CD4-positive, alpha-beta T cell treated with Interleukin-12 subunit alpha and Interleukin-12 subunit beta, for 1 hour (primary cell): ENCODE results near the gene LAGE3.

Source experiments
- DNase-seq: peaks from one replicate; pipeline ENCODE4 v3.0.0-alpha.2; 2020

LAGE3 gene

DNA sequence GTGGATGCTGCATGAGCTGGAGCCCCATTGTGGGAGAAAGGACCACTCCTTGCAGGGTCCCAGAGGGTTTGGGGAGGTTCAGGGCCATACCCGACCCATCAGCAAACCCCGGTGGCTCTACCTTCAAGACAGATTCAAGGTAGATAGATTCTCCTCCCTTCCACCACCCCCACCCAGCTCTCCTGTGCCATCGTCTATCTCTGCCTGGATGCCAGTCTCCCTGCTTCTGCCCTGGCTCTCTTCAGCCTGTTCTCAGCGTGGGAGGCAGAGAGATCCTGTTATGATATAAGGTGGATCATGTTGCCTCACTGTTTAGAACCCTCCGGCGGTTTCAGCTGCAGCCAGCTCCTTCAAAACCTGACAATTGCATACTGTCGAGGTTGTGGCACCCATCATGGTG, 5.4 kb downstream of the LAGE3 start:
- no peak for DNase-seq

DNA sequence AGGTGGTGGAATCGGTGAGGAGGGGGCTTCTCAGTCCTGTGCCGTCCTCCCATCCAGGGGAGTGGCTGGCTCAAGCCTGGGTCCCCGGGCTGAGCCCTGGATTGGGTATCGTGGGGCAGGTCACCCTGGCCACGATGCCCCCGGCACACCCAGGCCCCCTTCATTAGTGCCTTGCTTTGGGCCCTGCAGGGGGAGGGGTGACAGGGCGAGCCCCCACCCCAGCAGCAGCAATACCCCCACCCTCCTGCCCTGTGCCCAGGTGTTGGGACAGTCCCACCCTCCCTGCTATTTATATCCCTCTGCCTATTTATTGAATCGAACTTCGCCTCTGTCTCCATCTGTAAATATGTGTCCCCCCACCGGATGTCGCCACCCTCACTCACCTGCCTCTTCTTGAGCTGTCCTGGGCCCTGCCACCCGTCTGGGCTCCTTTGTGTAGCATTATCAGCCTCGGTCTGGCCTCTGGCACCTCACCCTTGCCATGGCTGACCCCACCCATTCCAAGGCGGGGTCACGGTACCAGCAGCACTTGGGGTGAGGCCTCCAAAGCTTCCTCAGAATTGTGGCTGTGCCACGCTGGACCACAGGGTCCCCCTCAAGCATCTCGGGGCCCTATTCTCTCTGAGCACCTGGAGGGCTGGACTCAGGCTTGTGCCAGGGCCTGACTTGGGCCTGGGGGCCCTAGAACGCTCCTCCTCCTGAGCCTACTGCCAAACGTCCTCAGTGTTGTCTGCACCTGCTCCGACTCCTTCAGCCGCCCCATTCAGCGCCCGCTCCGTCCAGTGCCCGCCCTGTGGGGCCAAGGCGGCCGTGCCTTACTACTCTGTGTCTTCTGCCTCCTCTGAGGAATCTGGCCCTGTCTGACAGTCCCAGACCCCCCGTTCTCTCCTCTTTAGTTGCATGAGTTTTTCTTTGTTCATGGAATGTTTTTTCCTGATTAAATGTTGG, 6.1 kb downstream of the LAGE3 start:
- DNase-seq: no peak

DNA sequence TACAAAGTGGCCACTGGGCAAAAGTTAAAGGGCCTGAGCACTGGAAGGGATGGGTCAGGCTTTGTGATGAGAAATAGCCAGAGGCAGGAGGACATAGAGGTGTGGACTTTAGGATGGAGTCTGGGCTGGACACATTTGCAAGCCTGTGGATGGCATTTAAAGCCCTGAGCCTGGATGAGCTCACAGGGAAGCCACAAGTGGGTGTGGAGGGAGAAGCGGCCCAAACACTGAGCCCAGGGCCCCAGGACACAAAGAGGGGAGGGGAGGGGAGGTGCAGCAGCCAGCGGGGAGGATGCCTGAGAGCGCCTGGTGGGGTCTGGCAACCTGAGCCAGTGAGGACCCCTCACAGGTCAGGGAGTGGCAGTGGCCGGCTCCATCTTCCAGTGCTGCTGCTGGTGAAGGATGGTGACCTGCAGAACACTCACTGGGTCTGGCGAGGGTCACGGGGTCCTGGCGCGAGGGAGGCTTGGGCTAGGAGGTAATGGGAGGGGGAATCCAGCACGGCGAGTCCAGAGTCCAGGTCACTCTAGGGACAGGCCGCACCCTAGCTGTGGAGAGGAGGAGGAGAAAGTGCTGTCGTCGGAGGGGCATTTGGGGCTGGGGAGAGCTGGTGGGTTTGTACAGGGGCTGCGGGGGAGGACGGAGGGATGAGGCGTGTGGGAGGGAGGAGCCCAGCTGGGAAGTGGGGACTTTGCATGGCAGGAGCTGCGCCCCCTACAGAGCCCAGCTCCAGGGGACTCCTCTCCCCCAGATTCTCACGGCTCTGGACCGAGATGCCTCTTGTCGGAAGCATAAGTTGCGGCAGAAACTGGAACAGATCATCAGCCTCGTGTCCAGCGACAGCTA, 7.0 kb downstream of the LAGE3 start:
- DNase-seq: no peak

DNA sequence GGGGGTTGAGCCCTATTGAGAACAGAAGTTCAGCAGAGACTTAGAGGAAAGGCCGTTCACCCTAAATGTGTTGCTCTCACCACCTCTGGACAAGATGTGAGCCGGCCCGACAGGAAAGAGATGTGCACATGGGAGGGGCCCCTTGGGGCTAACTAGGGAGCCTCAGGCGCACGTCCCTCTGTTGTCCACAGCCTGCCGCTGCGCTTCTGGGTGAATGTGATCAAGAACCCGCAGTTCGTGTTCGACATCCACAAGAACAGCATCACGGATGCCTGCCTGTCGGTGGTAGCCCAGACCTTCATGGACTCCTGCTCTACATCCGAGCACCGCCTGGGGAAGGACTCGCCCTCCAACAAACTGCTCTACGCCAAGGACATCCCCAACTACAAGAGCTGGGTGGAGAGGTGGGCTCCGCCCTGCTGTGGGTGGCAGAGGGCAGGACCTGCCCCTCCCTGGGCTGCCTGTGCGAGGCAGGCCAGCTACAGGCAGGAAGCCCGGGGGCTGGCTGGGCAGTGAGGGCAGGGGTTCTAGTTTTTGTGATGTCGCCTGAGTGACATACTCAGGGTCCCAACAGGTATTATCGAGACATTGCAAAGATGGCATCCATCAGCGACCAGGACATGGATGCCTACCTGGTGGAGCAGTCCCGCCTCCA, 8.0 kb downstream of the LAGE3 start:
- DNase-seq: no peak

DNA sequence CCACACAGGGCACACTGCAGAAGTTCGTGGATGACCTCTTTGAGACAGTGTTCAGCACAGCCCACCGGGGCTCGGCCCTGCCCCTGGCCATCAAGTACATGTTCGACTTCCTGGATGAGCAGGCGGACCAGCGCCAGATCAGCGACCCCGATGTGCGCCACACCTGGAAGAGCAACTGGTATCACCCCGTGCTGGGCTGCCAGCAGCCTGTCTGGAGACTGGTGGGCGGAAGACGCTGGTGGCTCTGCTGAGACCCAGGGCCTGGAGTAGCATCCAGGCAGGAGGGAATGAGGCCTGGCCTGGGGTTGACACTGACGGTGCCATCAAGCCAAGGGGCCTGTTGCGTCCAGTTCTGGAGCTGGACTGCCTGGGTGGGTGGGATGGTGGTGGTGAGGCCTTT, 8.6 kb downstream of the LAGE3 start:
- DNase-seq: no peak

DNA sequence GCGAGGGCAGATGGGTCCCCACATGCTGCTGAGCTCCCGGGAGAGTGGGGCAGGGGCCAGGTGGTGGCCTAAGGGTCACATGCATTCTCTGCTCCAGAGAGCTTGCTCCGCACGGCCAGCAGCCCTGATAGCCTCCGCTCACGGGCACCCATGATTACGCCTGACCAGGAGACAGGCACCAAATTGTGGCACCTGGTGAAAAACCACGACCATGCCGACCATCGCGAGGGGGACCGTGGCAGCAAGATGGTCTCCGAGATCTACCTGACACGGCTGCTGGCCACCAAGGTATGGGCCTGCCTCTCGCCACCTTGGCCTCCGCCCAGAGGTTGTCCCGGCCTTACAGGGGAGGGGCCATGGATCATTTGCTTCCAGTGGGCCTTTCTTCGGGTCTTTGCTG, 9.2 kb downstream of the LAGE3 start:
- DNase-seq: no peak

DNA sequence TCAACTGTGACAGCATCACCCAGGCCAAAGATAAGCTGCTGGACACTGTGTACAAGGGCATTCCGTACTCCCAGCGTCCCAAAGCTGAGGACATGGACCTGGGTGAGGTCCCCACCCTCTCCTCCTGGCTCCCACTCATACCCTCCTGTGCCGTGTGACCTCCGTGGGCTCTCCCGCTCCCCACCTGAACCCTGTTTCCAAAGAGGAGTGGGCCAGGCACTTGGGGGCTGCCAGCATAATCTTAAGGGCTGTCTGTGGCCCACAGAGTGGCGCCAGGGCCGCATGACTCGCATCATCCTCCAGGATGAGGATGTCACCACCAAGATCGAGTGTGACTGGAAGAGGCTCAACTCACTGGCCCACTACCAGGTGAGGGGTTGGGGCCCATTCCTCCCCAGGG, 10.0 kb downstream of the LAGE3 start:
- no peak for DNase-seq

DNA sequence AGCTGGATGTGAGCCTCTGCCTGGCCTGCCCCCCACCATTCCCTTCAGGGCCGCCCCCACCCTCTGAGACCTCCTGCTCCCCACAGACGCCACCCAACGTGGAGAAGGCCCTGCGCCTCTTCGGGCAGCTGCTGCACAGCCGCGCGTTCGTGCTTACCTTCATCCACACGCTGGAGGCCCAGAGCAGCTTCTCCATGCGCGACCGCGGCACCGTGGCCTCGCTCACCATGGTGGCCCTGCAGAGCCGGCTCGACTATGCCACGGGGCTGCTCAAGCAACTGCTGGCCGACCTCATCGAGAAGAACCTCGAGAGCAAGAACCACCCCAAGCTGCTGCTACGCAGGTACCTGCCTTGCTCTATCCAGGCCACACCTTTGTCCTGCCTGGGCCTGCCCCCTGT, 10.9 kb downstream of the LAGE3 start:
- DNase-seq: no peak

DNA sequence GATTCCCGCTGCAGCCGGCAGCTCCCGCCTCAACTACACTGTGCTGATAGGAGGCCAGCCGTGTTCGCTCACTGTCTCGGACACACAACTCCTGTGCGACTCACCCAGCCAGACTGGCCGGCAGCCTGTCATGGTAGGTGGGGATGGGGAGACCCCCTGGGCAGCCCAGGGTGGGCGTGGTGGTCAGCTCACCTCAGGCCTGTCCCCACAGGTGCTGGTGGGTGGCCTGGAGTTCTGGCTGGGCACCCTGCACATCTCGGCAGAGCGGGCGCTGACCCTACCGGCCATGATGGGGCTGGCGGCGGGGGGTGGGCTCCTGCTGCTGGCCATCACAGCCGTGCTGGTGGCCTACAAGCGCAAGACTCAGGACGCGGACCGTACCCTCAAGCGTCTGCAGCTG, 11.5 kb downstream of the LAGE3 start:
- DNase-seq: no peak

DNA sequence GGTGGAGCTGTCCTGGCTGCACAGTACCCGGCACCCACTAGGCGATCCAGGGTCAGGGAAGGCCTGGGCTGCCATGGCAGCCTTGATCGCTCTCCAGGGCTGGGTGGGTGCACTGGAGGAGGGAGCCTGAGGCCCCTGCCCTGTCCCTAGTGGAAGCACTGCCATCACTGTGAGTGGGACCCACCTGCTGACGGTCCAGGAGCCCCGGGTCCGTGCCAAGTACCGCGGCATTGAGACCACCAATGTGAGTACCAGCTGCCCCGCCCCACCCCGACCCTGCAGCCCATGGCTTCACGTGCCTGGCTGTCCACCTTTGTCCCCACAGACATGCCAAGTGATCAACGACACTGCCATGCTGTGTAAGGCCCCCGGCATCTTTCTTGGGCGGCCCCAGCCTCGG, 12.2 kb downstream of the LAGE3 start:
- DNase-seq: no peak

DNA sequence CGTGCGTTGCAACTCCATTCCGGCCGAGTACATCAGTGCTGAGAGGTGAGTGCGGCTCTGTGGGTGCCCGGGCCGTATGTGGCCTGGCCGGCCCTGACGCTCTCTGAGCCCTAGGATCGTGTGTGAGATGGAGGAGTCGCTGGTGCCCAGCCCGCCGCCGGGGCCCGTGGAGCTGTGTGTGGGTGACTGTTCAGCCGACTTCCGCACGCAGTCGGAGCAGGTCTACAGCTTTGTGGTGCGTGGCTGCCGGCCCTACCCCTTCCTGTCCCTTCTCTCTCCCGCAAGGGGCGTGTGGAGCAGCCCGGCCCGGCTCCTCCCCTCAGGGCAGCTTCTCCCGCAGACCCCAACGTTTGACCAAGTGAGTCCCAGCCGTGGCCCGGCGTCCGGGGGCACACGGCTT, 13.0 kb downstream of the LAGE3 start:
- no peak for DNase-seq

DNA sequence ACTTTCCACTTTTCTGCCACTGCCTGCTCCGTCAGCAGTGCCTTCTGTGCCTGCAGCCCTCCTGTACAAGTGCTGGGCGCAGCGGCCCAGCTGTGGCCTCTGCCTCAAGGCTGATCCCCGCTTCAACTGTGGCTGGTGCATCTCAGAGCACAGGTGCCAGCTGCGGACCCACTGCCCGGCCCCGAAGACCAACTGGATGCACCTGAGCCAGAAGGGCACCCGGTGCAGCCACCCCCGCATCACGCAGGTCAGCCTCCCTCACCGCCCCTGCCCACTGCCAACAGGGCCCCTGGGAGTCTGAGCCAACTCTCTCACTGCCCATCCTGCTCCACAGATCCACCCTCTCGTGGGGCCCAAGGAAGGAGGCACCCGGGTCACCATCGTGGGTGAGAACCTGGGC, 13.5 kb downstream of the LAGE3 start:
- DNase-seq: no peak

DNA sequence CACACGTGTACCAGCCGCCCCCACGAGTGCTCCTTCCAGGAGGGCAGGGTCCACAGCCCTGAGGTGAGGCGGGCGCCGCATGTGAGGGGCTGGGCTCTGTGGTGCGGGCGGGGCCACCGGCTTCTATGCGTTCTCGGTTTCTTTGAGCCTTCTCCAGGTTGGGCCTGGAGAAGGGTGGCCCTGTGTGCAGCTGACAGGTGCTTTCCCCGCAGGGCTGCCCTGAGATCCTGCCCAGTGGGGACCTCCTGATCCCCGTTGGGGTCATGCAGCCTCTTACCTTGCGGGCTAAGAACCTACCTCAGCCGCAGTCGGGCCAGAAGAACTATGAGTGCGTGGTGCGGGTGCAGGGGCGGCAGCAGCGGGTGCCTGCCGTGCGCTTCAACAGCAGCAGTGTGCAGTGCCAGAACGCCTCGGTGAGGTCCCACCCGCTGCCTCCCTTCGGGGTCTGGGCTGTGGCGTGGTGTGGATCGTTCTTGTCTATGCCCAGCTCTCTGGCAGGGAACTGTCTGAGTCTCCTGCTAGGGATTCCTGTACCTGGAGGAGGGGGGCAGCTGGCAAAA, 14.2 kb downstream of the LAGE3 start:
- DNase-seq: no peak

DNA sequence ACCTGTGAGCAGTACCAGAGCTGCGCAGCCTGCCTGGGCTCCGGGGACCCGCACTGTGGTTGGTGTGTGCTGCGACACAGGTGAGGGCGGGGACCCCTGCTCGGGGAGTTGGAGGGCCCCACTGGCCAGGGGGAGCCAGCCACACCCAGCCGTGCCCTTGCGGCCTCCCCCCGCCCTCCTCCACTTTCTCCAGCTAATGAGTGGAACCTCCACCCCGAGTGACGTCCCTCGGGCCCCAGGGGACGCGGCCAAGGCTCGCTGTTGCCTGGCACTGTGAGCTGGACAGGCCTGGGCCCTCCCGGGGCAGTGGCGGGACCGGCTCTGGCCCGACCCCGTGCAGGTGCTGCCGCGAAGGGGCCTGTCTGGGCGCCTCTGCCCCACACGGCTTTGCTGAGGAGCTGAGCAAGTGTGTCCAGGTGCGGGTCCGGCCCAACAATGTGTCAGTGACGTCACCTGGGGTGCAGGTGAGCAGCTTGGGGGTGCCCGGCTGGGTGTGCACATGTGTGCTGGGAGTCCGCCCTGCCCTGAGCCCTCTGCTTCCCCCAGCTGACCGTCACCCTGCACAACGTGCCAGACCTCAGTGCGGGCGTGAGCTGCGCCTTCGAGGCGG, 15.4 kb downstream of the LAGE3 start:
- no peak for DNase-seq

DNA sequence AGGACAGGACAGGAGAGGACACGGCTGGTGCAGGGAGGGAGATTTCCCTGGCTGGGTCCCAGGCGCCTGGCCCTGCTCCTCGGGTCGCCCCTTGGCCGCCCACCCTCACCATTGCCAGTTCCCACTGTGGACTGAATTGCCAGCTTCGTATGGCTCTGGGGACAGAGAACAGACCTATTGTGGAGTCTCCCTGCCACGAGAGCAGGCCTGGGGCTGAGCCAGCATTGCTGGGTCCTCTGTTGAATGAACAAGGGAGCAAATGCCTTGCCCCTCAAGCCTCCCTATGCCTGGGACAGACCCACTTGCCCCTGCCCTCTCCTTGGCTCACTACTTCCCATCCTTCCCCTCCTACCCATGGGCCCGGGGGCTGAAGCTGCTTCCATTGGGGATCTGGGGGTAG, 16.7 kb downstream of the LAGE3 start:
- no peak for DNase-seq

DNA sequence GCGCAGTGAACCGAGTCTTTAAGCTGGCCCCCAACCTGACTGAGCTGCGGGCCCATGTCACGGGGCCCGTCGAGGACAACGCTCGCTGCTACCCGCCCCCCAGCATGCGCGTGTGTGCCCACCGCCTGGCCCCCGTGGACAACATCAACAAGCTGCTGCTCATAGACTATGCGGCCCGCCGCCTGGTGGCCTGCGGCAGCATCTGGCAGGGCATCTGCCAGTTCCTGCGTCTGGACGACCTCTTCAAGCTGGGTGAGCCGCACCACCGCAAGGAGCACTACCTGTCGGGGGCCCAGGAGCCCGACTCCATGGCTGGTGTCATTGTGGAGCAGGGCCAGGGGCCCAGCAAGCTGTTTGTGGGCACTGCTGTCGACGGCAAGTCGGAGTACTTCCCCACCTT, 18.8 kb downstream of the LAGE3 start:
- no peak for DNase-seq

DNA sequence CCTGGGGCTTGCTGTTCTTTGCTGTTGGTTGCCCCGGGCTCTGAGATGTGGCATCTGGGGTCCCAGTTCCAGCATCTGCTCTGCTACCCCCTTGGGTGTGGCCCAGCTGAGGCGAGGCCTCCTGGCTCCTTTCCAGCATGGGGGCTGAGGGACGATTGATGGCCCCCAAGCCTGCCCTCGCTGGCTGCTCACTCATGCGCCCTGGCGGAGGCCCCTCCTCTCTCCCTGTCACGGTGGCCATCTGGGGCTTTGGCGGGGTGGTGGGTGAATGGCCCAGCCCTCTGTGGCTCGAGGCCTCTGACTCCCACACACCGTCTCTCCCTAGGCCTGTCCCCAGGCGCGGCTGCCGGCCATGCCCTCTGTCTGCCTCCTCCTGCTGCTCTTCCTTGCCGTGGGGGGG, 19.2 kb downstream of the LAGE3 start:
- DNase-seq: no peak

DNA sequence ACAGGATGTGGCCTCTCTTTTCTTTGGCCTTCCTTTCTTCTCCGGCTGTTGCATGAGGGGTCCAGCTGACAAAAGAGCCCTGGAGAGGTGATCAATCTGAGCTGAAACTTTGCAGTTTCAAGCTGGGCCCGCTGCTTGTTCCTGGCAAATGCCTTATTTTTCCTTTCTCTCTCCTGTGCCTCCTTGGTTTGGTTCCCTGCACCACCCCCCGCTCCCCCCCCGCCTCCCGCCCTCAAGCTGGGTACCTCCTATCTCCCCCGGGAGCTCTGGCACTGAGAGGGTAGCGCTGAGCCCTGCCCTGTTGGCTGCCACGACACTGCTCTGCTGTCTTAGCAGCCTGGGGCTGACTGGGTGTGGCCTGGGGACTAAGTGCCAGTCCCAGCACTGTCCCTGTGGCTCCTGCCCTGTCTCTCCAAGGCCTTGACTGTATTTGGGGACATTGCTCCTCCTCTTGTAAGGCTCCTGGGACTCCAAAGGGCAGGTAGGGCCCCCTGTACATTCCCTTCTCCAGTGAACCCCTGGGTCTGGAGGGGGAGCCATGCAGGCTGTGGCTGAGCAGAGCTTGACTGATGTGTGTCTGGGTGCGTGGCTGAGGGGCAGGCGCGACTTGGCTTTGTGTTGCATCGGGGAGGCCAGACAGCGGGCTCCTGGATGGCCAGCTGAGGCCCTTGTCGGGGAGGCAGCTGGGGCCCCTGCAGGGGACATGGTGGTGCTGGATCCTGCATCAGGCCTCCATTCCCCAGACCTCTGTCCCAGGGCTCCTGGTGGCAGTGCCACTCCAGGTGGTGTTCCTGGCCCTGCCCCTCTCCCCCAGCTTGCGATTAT, 19.9 kb downstream of the LAGE3 start:
- no peak for DNase-seq

DNA sequence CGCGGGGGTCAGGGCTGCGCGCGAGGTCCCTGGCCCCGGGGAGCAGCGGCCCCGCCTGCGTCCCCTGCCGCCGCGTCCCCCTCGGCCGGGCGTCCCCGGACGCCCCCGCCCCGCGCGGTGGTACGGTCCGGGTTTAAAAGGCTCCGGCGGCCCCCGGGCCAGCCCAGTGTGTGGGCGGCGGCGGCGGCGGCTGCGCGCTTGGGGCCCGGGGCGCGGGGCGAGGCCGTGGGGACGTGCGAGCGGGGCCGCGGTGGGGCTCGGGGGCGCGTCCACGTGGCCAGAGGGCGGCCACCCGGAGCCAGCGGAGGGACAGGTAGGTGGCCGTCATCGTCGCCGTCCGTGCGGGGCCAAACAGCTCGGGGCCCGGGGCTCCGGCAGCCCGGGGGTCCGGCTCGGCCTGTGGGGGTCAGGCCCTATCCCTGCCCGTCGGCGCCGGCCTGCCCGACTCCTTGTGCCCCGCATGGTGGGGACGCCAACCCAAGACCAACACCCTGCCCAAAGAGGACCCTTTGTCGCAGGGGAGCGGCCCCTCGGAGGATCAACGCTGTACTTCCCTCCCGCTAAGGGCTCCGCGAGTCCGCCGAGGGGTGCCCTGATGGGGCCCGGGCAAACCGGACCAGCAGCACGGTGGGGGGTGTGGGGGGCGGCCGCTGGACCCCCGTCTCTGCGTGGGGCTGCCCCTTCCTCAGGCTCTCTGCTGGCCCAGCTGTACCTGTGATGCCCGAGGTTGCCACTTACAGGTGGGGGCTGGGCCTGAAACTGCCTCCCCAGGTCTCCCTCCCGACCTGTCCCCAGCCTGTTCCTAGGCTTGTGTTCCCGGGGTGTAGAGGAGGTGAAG, 20.7 kb downstream of the LAGE3 start, which contains the start of gene PLXNA3:
PLXNA3 (plus strand) TSS at position 166 of the 838 bp plus-strand sequence. CDS start 1,903 bp downstream, outside the sequence.
- DNase-seq: peak; percentile 79

DNA sequence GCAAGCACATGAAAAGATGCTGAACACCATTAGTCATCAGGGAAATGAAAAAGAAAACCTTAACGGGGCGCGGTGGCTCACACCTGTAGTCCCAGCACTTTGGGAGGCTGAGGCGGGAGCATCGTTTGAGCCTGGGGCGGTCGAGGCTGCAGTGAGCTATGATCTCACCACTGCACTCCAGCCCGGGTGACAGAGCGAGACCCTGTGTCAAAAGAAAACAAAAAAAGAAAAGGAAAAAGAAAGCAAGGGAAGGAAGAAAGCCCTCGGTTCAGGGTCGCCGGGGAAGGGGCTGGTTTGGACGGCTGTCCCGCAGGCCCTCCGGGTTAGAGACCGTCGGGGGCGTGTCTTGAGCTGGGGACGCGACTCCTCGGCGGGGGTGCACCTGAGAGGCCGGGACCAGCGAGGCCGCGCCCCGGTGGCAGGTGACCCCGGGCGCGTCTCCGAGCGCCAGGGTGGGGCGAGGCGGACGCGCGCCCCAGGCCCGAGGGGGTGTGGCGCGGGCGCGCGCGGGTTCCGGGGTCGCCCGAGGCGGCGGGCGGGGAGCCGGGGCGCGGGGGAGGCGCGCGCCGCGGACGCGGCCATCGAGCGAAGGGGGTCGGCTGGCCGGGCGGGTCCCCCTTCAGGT, 21.5 kb downstream of the LAGE3 start:
- peak; percentile 78 for DNase-seq
